Panc1 (cell line): ENCODE data around the gene ACSS1. TPM values are rescaled to one million over a fixed set of nuclear protein-coding genes. Genes with fewer than 3 reads are reported as not detected.

Experiments
- ATAC-seq: fragments of 200-7000 bp; cut with Tn5 transposase; 2 replicates; pipeline ENCODE4 v1.9.1; 2020; ENCODE audit warnings: mild to moderate bottlenecking, moderate library complexity
- BruUV-seq: library from RNA; stranded (reverse); fragments of 400-500 nt; replicated peaks from 2 replicates; lab custom pipeline; 2021; lab: Mats Ljungman, UMichigan
- CTCF ChIA-PET: fragments of 300-600 bp; sonication (Branson Sonifier 250); formaldehyde crosslinking; loops from one replicate; lab custom pipeline; 2022; ENCODE audit warnings: antibody characterized with exemption; lab: Charles Lee
- POLR2A ChIA-PET: fragments of 300-600 bp; sonication (Branson Sonifier 250); formaldehyde crosslinking; loops from one replicate; lab custom pipeline; 2022; ENCODE audit warnings: antibody characterized with exemption; lab: Charles Lee
- DNase-seq: peaks from one replicate; pipeline ENCODE4 v3.0.0-alpha.2; 2010; ENCODE audit warnings: low read depth, low spot score
- H3K27ac ChIP-seq: 2 replicates; pipeline ENCODE4 v1.5.1; 2011; ENCODE audit warnings: mild to moderate bottlenecking, low read length, inconsistent platforms
- H3K27me3 ChIP-seq: fragments of 200-500 bp; sonication (Bioruptor generic); 2 replicates; pipeline ENCODE4 v1.6.0; 2014; ENCODE audit warnings: low read length, inconsistent platforms; ENCODE audit not compliant: control insufficient read depth, insufficient read depth
- H3K36me3 ChIP-seq: fragments of 200-500 bp; sonication (Bioruptor generic); 2 replicates; pipeline ENCODE4 v1.5.1; 2014; ENCODE audit warnings: inconsistent platforms, mild to moderate bottlenecking, low read length, moderate library complexity; ENCODE audit not compliant: control insufficient read depth, insufficient read depth
- H3K4me1 ChIP-seq: 2 replicates; pipeline ENCODE4 v1.5.1; 2011; ENCODE audit warnings: inconsistent platforms, mild to moderate bottlenecking, low read length, moderate library complexity; ENCODE audit not compliant: control insufficient read depth, insufficient read depth
- H3K4me3 ChIP-seq, 2 experiments: 2 replicates each; pipeline ENCODE4 v1.5.1; 2011 to 2012; ENCODE audit warnings: low read depth in 2 of 2, low read length in 2 of 2, mild to moderate bottlenecking in 2 of 2, inconsistent platforms in 1 of 2, moderate library complexity in 1 of 2
- H3K9me3 ChIP-seq: fragments of 200-500 bp; sonication (Bioruptor generic); 2 replicates; pipeline ENCODE4 v1.5.1; 2014; ENCODE audit warnings: low read depth, mild to moderate bottlenecking, inconsistent platforms, low read length, moderate library complexity; ENCODE audit not compliant: control insufficient read depth, insufficient read depth
- POLR2AphosphoS5 ChIP-seq: IDR thresholded peaks from 2 replicates; pipeline ENCODE4 v1.6.1; 2012; ENCODE audit warnings: mild to moderate bottlenecking, low read depth, low read length, moderate library complexity
- SIN3A ChIP-seq: IDR thresholded peaks from 2 replicates; pipeline ENCODE4 v1.6.1; 2012; ENCODE audit warnings: low read depth, mild to moderate bottlenecking, low read length, moderate library complexity, borderline replicate concordance; ENCODE audit not compliant: insufficient read depth
- TCF7L2 ChIP-seq: IDR thresholded peaks from 2 replicates; pipeline ENCODE4 v1.6.1; 2011; ENCODE audit warnings: mild to moderate bottlenecking, low read depth, low read length, inconsistent platforms
- in situ Hi-C: cut with HindIII; loops from 2 replicates; pipeline ENCODE4 v1.10.0; 2016; ENCODE audit warnings: low sequenced_read_pairs, low pct_unique_long_range_greater_than_20kb
- intact Hi-C: fragments of 100-400 bp; cut with micrococcal nuclease; formaldehyde crosslinking; loops from one replicate; pipeline ENCODE4 v1.10.0; 2022; ENCODE audit not compliant: unreplicated experiment
- total RNA-seq: library from RNA; stranded (reverse); gene quantifications from one replicate; pipeline ENCODE4 v1.2.1, GENCODE V29; 2021; ENCODE audit not compliant: unreplicated experiment
- TF ChIP-seq, protein P1 (sequence below): fragments of 450-650 bp; IDR thresholded peaks from 2 replicates; pipeline ENCODE4 v1.5.1; 2017; ENCODE audit warnings: mild to moderate bottlenecking
- TF ChIP-seq, protein P2 (sequence below), 2 experiments: IDR thresholded peaks; 2 replicates each; pipeline ENCODE4 v1.6.1; 2011 to 2012; ENCODE audit warnings: low read depth in 2 of 2, control low read depth in 1 of 2, low read length in 1 of 2, mild to moderate bottlenecking in 1 of 2, moderate library complexity in 1 of 2; ENCODE audit not compliant: insufficient read depth in 1 of 2

Gene ACSS1
- total RNA-seq, 1 experiment from 2014 or later, result 32.2 TPM

GRCh38 chr20:25019381-25020155, 38.4 kb downstream of the ACSS1 start:
- TF ChIP-seq, protein P1, sequence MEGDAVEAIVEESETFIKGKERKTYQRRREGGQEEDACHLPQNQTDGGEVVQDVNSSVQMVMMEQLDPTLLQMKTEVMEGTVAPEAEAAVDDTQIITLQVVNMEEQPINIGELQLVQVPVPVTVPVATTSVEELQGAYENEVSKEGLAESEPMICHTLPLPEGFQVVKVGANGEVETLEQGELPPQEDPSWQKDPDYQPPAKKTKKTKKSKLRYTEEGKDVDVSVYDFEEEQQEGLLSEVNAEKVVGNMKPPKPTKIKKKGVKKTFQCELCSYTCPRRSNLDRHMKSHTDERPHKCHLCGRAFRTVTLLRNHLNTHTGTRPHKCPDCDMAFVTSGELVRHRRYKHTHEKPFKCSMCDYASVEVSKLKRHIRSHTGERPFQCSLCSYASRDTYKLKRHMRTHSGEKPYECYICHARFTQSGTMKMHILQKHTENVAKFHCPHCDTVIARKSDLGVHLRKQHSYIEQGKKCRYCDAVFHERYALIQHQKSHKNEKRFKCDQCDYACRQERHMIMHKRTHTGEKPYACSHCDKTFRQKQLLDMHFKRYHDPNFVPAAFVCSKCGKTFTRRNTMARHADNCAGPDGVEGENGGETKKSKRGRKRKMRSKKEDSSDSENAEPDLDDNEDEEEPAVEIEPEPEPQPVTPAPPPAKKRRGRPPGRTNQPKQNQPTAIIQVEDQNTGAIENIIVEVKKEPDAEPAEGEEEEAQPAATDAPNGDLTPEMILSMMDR, result no peak
- TF ChIP-seq TCF7L2 (no peak), POLR2AphosphoS5 (no peak), SIN3A (no peak)
- TF ChIP-seq, protein P2, sequence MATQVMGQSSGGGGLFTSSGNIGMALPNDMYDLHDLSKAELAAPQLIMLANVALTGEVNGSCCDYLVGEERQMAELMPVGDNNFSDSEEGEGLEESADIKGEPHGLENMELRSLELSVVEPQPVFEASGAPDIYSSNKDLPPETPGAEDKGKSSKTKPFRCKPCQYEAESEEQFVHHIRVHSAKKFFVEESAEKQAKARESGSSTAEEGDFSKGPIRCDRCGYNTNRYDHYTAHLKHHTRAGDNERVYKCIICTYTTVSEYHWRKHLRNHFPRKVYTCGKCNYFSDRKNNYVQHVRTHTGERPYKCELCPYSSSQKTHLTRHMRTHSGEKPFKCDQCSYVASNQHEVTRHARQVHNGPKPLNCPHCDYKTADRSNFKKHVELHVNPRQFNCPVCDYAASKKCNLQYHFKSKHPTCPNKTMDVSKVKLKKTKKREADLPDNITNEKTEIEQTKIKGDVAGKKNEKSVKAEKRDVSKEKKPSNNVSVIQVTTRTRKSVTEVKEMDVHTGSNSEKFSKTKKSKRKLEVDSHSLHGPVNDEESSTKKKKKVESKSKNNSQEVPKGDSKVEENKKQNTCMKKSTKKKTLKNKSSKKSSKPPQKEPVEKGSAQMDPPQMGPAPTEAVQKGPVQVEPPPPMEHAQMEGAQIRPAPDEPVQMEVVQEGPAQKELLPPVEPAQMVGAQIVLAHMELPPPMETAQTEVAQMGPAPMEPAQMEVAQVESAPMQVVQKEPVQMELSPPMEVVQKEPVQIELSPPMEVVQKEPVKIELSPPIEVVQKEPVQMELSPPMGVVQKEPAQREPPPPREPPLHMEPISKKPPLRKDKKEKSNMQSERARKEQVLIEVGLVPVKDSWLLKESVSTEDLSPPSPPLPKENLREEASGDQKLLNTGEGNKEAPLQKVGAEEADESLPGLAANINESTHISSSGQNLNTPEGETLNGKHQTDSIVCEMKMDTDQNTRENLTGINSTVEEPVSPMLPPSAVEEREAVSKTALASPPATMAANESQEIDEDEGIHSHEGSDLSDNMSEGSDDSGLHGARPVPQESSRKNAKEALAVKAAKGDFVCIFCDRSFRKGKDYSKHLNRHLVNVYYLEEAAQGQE (IDR thresholded peaks at IDR 0.05; ENCODE audit: insufficient read depth in 1 of 2, low read depth in 2 of 2, low read length in 1 of 2), result no peak
- in situ Hi-C loops (no loop called here), intact Hi-C loops (no loop called here)
- Histone ChIP-seq H3K9me3 (no peaks in the 10 kb centered on the region), H3K36me3 (no peaks in the 10 kb centered on the region), H3K4me3 (no peak overlapping the region), H3K4me1 (no peaks in the 10 kb centered on the region; the same call in 1 of the 2 replicates), H3K27me3 (no peaks in the 10 kb centered on the region), H3K27ac (no peak overlapping the region)
- BruUV-seq, result no TSS peak
- ChIA-PET POLR2A (no interaction called here), CTCF (no interaction called here)
- ATAC-seq (no peak), DNase-seq (no peak)

DNA sequence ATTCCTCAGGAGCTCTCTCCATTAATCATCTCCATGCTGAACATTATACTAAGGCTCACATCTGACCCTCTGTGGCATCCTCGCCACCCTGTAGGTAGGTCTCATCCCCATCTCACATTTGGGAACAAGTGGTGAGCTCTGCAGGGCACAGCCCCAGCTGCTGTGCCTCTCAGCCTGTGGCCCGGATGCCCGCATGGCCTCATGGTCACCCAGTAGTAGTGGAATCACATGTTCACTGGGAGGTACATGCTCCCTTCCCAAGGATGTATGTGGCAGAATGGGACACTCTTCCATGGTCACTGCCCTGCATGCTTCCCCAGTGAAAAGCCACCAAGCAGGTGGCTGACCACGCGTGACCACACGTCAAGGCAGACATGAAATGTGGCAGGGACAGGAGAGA, 39.1 kb downstream of the ACSS1 start:
- POLR2A ChIA-PET, result no interaction called here
- TF ChIP-seq, protein P1, result no peak
- TF ChIP-seq, protein P2 (IDR thresholded peaks at IDR 0.05; ENCODE audit: insufficient read depth in 1 of 2, low read depth in 2 of 2, low read length in 1 of 2), result no peak
- TF ChIP-seq SIN3A (no peak), TCF7L2 (no peak), POLR2AphosphoS5 (no peak)
- CTCF ChIA-PET, result no interaction called here
- no peaks in the 10 kb centered on the region for H3K27me3 ChIP-seq
- no peaks in the 10 kb centered on the region; the same call in 1 of the 2 replicates for H3K4me1 ChIP-seq
- ATAC-seq, result peak; percentile 35; the same call in 1 of the 2 replicates
- no peak overlapping the region for H3K27ac ChIP-seq
- no peaks in the 10 kb centered on the region for H3K36me3 ChIP-seq
- no peaks in the 10 kb centered on the region for H3K9me3 ChIP-seq
- in situ Hi-C loops, result no loop called here
- DNase-seq, result no peak
- no TSS peak for BruUV-seq
- intact Hi-C loops, result no loop called here
- no peak overlapping the region for H3K4me3 ChIP-seq
